Calu3 (cell line): ENCODE measurements around the gene SDR42E1. TPM values are rescaled to one million over a fixed set of nuclear protein-coding genes. Genes with fewer than 3 reads are reported as not detected.

Source experiments
- BruUV-seq: library from RNA; stranded (reverse); fragments of 400-500 nt; replicated peaks from 2 replicates; lab custom pipeline; 2021; lab: Mats Ljungman, UMichigan
- CTCF ChIA-PET: fragments of 300-600 bp; sonication (Branson Sonifier 250); formaldehyde crosslinking; loops from one replicate; lab custom pipeline; 2022; ENCODE audit warnings: antibody characterized with exemption; lab: Charles Lee
- DNase-seq: peaks from one replicate; pipeline ENCODE4 v3.0.0; 2022
- H3K27ac Mint-ChIP-seq: one replicate; pipeline ENCODE4 v1.8.0; 2022; ENCODE audit warnings: mixed read lengths; ENCODE audit not compliant: unreplicated experiment
- H3K27me3 Mint-ChIP-seq: one replicate; pipeline ENCODE4 v1.8.0; 2022; ENCODE audit warnings: mixed read lengths; ENCODE audit not compliant: unreplicated experiment
- H3K36me3 Mint-ChIP-seq: one replicate; pipeline ENCODE4 v1.8.0; 2022; ENCODE audit warnings: mild to moderate bottlenecking, moderate library complexity, mixed read lengths; ENCODE audit not compliant: insufficient read depth, unreplicated experiment
- H3K4me1 Mint-ChIP-seq: one replicate; pipeline ENCODE4 v1.8.0; 2022; ENCODE audit warnings: mild to moderate bottlenecking, low read depth, mixed read lengths; ENCODE audit not compliant: unreplicated experiment
- H3K4me3 Mint-ChIP-seq: one replicate; pipeline ENCODE4 v1.8.0; 2022; ENCODE audit warnings: mild to moderate bottlenecking, low read depth, moderate library complexity, mixed read lengths; ENCODE audit not compliant: unreplicated experiment
- H3K9me3 Mint-ChIP-seq: one replicate; pipeline ENCODE4 v1.8.0; 2022; ENCODE audit warnings: low read depth, mixed read lengths; ENCODE audit not compliant: unreplicated experiment
- intact Hi-C: fragments of 100-400 bp; cut with micrococcal nuclease; formaldehyde crosslinking; loops from one replicate; pipeline ENCODE4 v1.10.0; 2022; ENCODE audit not compliant: unreplicated experiment
- total RNA-seq: library from RNA; stranded (reverse); gene quantifications from 2 replicates; pipeline ENCODE4 v1.2.3, GENCODE V29; 2022
- TF ChIP-seq, protein P1 (sequence below): fragments of 200-600 bp; IDR thresholded peaks from one replicate; pipeline ENCODE4 v1.8.0; 2022; ENCODE audit warnings: antibody characterized with exemption; ENCODE audit not compliant: unreplicated experiment

SDR42E1 gene
- total RNA-seq, 1 experiment from 2014 or later = 34.3 TPM

GRCh38 chr16:82031116-82032084, 20.1 kb upstream of the SDR42E1 start:
- peaks cover 39% of the 10 kb centered on the region for H3K4me1 Mint-ChIP-seq
- intact Hi-C loops = loop anchor here (1.0 to 5.0 kb wide), 3 partner anchors 31 to 199 kb away; no protein-coding TSS in a partner anchor
- no peak overlapping the region for H3K27ac Mint-ChIP-seq
- no TSS peak for BruUV-seq
- no peaks in the 10 kb centered on the region for H3K9me3 Mint-ChIP-seq
- no peaks in the 10 kb centered on the region for H3K27me3 Mint-ChIP-seq
- peaks cover 15% of the 10 kb centered on the region for H3K36me3 Mint-ChIP-seq
- TF ChIP-seq, protein P1, sequence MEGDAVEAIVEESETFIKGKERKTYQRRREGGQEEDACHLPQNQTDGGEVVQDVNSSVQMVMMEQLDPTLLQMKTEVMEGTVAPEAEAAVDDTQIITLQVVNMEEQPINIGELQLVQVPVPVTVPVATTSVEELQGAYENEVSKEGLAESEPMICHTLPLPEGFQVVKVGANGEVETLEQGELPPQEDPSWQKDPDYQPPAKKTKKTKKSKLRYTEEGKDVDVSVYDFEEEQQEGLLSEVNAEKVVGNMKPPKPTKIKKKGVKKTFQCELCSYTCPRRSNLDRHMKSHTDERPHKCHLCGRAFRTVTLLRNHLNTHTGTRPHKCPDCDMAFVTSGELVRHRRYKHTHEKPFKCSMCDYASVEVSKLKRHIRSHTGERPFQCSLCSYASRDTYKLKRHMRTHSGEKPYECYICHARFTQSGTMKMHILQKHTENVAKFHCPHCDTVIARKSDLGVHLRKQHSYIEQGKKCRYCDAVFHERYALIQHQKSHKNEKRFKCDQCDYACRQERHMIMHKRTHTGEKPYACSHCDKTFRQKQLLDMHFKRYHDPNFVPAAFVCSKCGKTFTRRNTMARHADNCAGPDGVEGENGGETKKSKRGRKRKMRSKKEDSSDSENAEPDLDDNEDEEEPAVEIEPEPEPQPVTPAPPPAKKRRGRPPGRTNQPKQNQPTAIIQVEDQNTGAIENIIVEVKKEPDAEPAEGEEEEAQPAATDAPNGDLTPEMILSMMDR = no peak
- DNase-seq = peak; percentile 41
- H3K4me3 Mint-ChIP-seq = no peak overlapping the region
- CTCF ChIA-PET = interaction anchor here (0.5 to 1.9 kb wide), 4 partner anchors 88 to 199 kb away, joined by 3 to 12 read pairs (median 4); no protein-coding TSS in a partner anchor

DNA sequence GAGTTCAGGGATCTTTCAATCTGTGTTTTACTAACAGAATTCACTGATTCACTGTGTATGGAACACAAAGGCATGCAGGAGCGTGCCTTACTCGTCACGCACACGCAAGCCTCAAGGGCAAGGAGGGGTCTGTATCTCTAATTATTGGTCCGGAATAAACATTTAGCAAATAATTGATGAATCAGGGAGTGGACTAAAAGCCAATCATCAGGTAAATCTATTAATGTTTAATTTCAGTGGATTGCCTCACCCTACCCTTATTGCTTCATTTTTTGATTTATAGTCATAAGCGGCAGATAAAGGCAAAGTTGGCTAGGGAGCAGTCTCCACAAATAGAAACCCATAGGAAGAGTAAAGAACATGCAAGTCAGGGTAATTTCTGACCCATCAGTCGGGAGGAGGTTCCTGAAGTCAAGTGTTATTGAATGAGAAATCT, 16.4 kb upstream of the SDR42E1 start:
- intact Hi-C loops = no loop called here
- TF ChIP-seq, protein P1 = no peak
- H3K4me3 Mint-ChIP-seq = no peak overlapping the region
- no TSS peak for BruUV-seq
- no peaks in the 10 kb centered on the region for H3K36me3 Mint-ChIP-seq
- H3K4me1 Mint-ChIP-seq = peaks cover 19% of the 10 kb centered on the region
- peak; percentile 47 for DNase-seq
- H3K9me3 Mint-ChIP-seq = no peaks in the 10 kb centered on the region
- no peak overlapping the region for H3K27ac Mint-ChIP-seq
- no peaks in the 10 kb centered on the region for H3K27me3 Mint-ChIP-seq
- CTCF ChIA-PET = interaction anchor here (1.0 kb wide), 1 partner anchor 11 kb away, joined by 3 read pairs; no protein-coding TSS in a partner anchor

- no TSS peak for BruUV-seq
- Mint-ChIP-seq H3K36me3 (no peaks in the 10 kb centered on the region), H3K4me3 (no peak overlapping the region), H3K4me1 (peaks cover 10% of the 10 kb centered on the region), H3K27ac (no peak overlapping the region), H3K27me3 (peaks cover 3% of the 10 kb centered on the region), H3K9me3 (no peaks in the 10 kb centered on the region)
- intact Hi-C loops = no loop called here
- DNase-seq = no peak
- TF ChIP-seq, protein P1 = no peak
- CTCF ChIA-PET = no interaction called here
These were observed 13.6 kb upstream of the SDR42E1 start for GRCh38 chr16:82024883-82025282.

DNA sequence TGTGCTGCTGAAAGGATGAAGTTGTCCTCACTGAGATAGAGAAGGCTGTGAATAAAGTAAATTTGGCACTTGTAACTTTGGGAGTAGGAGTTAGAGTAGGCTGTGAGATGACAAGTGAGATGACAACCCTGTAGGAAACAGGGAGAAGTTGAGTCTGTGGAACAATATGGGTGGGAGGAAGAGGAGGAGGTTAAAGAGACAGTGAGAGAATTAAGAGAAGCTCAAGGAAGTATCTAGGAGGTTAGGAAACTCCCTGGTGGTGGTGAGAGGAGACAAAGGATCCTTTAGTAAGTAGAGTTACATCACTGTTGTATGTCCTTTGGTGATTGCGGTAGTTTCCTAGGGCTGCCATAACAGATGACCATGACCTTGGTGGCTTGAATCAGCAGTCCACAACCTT, 13.0 kb upstream of the SDR42E1 start:
- peaks cover 10% of the 10 kb centered on the region for H3K4me1 Mint-ChIP-seq
- H3K9me3 Mint-ChIP-seq = no peaks in the 10 kb centered on the region
- no TSS peak for BruUV-seq
- TF ChIP-seq, protein P1 = no peak
- H3K27me3 Mint-ChIP-seq = peaks cover 9% of the 10 kb centered on the region
- intact Hi-C loops = no loop called here
- CTCF ChIA-PET = no interaction called here
- no peak for DNase-seq
- no peaks in the 10 kb centered on the region for H3K36me3 Mint-ChIP-seq
- H3K27ac Mint-ChIP-seq = no peak overlapping the region
- no peak overlapping the region for H3K4me3 Mint-ChIP-seq
